Measurements from ENCODE around the gene KTI12.
"Not testable (repeated sequence)": the region's sequence is repeated elsewhere in the genome, so short reads cannot be mapped to it uniquely, and the experiment has no call there.

KTI12 gene

GRCh38 chr1:52033190-52034049, at the start of gene KTI12:
TSS of gene KTI12 (minus strand) at chr1:52033810. CDS start at chr1:52033761, 49 bp downstream.
- peak; percentile 73 for DNase-seq (ENCODE audit: low read depth)

- no peak for DNase-seq (ENCODE audit: low read depth)
These were observed 46.4 kb upstream of the KTI12 start for GRCh38 chr1:52080014-52080415.

GRCh38 chr1:52077277-52077676, 43.7 kb upstream of the KTI12 start:
- not testable (repeated sequence) for DNase-seq (ENCODE audit: low read depth)

GRCh38 chr1:52072291-52072690, 38.7 kb upstream of the KTI12 start:
- no peak for DNase-seq (ENCODE audit: low read depth)

GRCh38 chr1:52070704-52071103, 37.1 kb upstream of the KTI12 start:
- DNase-seq (ENCODE audit: low read depth) = no peak

- DNase-seq (ENCODE audit: low read depth) = no peak
These were observed 29.6 kb upstream of the KTI12 start for GRCh38 chr1:52063192-52063591.

GRCh38 chr1:52060822-52061221, 27.2 kb upstream of the KTI12 start:
- DNase-seq (ENCODE audit: low read depth) = no peak

GRCh38 chr1:52059888-52060287, 26.3 kb upstream of the KTI12 start:
- no peak for DNase-seq (ENCODE audit: low read depth)

- DNase-seq (ENCODE audit: low read depth) = no peak
These were observed 25.7 kb upstream of the KTI12 start for GRCh38 chr1:52059321-52059720.

GRCh38 chr1:52057876-52058415, 24.3 kb upstream of the KTI12 start:
- no peak for DNase-seq (ENCODE audit: low read depth)

- DNase-seq (ENCODE audit: low read depth) = no peak
These were observed 23.6 kb upstream of the KTI12 start for GRCh38 chr1:52057255-52057654.

GRCh38 chr1:52056937-52057231, 23.3 kb upstream of the KTI12 start:
- DNase-seq (ENCODE audit: low read depth) = no peak

GRCh38 chr1:52056163-52056936, 22.7 kb upstream of the KTI12 start, which contains the start of gene BTF3L4:
TSS of gene BTF3L4 (plus strand) at chr1:52056295. CDS start at chr1:52059848, 3,553 bp downstream.
- DNase-seq (ENCODE audit: low read depth) = peak; percentile 78

GRCh38 chr1:52055866-52056162, 22.2 kb upstream of the KTI12 start:
- no peak for DNase-seq (ENCODE audit: low read depth)

GRCh38 chr1:52055066-52055865, 21.7 kb upstream of the KTI12 start, which contains the start of gene TXNDC12:
TSS of gene TXNDC12 (minus strand) at chr1:52055191. CDS start at chr1:52055096, 95 bp downstream.
- DNase-seq (ENCODE audit: low read depth) = peak; percentile 82

- no peak for DNase-seq (ENCODE audit: low read depth)
These were observed 21.0 kb upstream of the KTI12 start for GRCh38 chr1:52054496-52055065.

GRCh38 chr1:52053862-52054261, 20.3 kb upstream of the KTI12 start:
- no peak for DNase-seq (ENCODE audit: low read depth)

GRCh38 chr1:52049337-52049736, 15.7 kb upstream of the KTI12 start:
- DNase-seq (ENCODE audit: low read depth) = not testable (repeated sequence)

GRCh38 chr1:52045666-52046195, 12.1 kb upstream of the KTI12 start:
- DNase-seq (ENCODE audit: low read depth) = not testable (repeated sequence)

- DNase-seq (ENCODE audit: low read depth) = no peak
These were observed 11.6 kb upstream of the KTI12 start for GRCh38 chr1:52045236-52045635.

GRCh38 chr1:52041551-52042185, 8.1 kb upstream of the KTI12 start:
- no peak for DNase-seq (ENCODE audit: low read depth)
